GM18858 (cell line): ENCODE measurements around the gene COL10A1.

Experiments used
- ATAC-seq: cut with Tn5 transposase; IDR thresholded peaks from one replicate; pipeline ENCODE4 v1.9.1; 2021; ENCODE audit not compliant: unreplicated experiment

COL10A1 gene

GRCh38 chr6:116126032-116126431 lies at the start of gene COL10A1:
Gene COL10A1, minus strand, starts transcription at chr6:116126132. Its CDS starts 640 bp downstream, at chr6:116125492.
- ATAC-seq = no peak

GRCh38 chr6:116175344-116175743 lies 49.4 kb upstream of the COL10A1 start:
- no peak for ATAC-seq

- ATAC-seq = no peak
Measured at GRCh38 chr6:116173928-116174327, 48.0 kb upstream of the COL10A1 start.

GRCh38 chr6:116170358-116171057 lies 44.6 kb upstream of the COL10A1 start:
- ATAC-seq = no peak

GRCh38 chr6:116169880-116170279 lies 43.9 kb upstream of the COL10A1 start:
- no peak for ATAC-seq

- ATAC-seq = no peak
Measured at GRCh38 chr6:116168148-116168547, 42.2 kb upstream of the COL10A1 start.

- no peak for ATAC-seq
Measured at GRCh38 chr6:116166369-116166768, 40.4 kb upstream of the COL10A1 start.

GRCh38 chr6:116165596-116165995 lies 39.7 kb upstream of the COL10A1 start:
- ATAC-seq = peak; percentile 62

- peak; percentile 52 for ATAC-seq
Measured at GRCh38 chr6:116159782-116160524, 34.0 kb upstream of the COL10A1 start.

- ATAC-seq = no peak
Measured at GRCh38 chr6:116158641-116159040, 32.7 kb upstream of the COL10A1 start.

- no peak for ATAC-seq
Measured at GRCh38 chr6:116157391-116157790, 31.5 kb upstream of the COL10A1 start.

- ATAC-seq = no peak
Measured at GRCh38 chr6:116156405-116157326, 30.7 kb upstream of the COL10A1 start.

GRCh38 chr6:116154887-116155286 lies 29.0 kb upstream of the COL10A1 start:
- ATAC-seq = no peak

GRCh38 chr6:116152620-116153019 lies 26.7 kb upstream of the COL10A1 start:
- no peak for ATAC-seq

- no peak for ATAC-seq
Measured at GRCh38 chr6:116145803-116146675, 20.1 kb upstream of the COL10A1 start.

- ATAC-seq = no peak
Measured at GRCh38 chr6:116144605-116145004, 18.7 kb upstream of the COL10A1 start.

GRCh38 chr6:116139917-116140316 lies 14.0 kb upstream of the COL10A1 start:
- ATAC-seq = no peak

GRCh38 chr6:116136933-116137340 lies 11.0 kb upstream of the COL10A1 start:
- no peak for ATAC-seq

- no peak for ATAC-seq
Measured at GRCh38 chr6:116136373-116136772, 10.4 kb upstream of the COL10A1 start.

- ATAC-seq = no peak
Measured at GRCh38 chr6:116133453-116133852, 7.5 kb upstream of the COL10A1 start.
